GM19452 (cell line): Measurements from ENCODE around the gene IL17REL.
A peak's percentile ranks its signal among the peaks of the same experiment; 100 is the strongest.

ENCODE experiments used
- ATAC-seq: cut with Tn5 transposase; IDR thresholded peaks from one replicate; pipeline ENCODE4 v1.9.1; 2021; ENCODE audit not compliant: unreplicated experiment

IL17REL gene

DNA sequence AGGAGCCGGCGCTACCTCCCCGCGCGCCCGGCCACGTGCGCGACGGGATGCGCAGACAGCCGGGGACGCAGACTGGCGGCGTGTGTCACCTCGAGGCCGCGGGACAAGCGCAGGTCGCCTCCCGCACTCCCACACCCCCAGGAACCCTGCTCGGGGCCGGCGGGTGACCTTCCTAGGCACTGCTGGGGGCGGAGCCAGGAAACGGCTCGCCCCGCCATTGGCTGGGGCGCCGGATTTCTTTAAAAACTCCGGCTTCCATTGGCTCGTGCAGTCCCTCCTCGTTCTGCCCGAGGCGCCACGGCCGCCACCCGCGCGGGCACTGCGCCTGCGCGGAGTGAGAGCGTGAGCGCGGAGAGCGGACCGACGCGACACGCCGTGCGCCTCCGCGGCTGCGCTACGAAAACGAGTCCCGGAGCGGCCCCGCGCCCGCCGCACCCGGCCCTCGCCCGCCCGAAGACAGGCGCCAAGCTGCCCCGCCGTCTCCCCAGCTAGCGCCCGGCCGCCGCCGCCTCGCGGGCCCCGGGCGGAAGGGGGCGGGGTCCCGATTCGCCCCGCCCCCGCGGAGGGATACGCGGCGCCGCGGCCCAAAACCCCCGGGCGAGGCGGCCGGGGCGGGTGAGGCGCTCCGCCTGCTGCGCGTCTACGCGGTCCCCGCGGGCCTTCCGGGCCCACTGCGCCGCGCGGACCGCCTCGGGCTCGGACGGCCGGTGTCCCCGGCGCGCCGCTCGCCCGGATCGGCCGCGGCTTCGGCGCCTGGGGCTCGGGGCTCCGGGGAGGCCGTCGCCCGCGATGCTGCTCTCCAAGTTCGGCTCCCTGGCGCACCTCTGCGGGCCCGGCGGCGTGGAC lies 52.2 kb downstream of the IL17REL start, which contains the start of gene PIM3:
TSS of gene PIM3 (plus strand) at position 614 of the 846 bp plus-strand sequence. CDS start at position 790, 176 bp downstream.
- peak; percentile 54 for ATAC-seq

DNA sequence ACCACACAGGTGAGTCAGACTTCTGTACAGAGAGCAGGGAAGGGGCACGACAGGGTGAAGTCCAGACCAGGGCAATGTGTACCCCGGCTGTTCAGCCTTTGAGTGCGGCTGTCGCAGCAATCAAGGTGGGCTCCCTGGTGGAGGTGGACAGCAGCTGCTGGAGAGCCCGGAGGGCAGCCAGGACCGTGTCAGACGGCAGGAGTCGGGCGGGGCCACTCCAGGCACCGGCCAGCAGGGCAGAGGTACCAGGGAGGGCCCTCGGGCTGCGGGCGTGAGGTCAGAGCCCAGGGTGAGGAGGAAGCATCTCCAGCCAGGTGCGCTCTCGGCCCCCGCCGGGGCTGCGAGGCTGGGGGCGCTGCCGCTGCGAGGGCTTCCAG lies 52.8 kb downstream of the IL17REL start:
- no peak for ATAC-seq

GRCh38 chr22:49958931-49959781 lies 53.4 kb downstream of the IL17REL start:
- no peak for ATAC-seq

GRCh38 chr22:49958366-49958921 lies 54.1 kb downstream of the IL17REL start:
- no peak for ATAC-seq

GRCh38 chr22:49957826-49958365 lies 54.7 kb downstream of the IL17REL start:
- no peak for ATAC-seq

GRCh38 chr22:49956914-49957825 lies 55.4 kb downstream of the IL17REL start:
- ATAC-seq: no peak

GRCh38 chr22:49956418-49956770 lies 56.2 kb downstream of the IL17REL start:
- ATAC-seq: no peak

DNA sequence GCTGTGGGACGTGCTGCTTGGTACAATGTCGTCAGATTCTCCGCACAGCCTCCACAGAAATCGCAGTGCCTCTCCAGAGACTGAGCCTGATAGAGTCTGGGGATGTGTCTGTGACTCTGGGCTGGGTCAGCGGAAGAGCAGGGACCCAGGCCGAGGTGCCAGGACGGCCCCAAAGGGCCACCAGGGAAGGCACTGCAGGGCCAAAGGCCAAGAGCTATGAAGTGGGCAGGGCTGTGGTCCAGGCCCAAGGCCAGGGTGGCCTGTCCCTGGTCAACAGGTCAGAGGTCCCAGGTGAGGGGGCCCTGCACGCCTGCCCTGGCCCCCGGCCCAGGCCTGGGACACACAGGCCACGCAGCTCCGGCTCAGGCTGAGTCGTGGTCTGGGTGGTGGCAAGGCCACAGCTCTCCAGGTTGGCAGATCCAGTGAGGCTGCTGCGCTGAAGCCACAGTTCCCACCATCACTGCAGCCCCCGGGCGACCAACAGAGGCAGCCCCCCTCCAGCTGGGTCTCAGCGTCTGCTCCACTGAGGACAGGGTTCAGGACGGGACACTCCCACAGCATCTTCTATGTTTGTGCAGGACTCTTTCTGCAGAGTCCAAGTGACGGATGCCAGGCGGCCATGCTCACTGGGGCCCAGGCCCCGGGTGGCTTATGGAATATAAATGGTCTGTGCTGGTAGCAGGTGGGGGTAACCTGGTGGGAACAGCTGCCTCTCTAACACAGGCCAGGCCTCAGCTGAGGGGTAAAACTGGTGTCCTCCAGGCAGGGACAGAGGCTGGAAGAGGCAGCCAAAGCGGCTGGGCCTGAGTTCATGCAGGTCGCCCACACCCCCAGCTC lies 56.8 kb downstream of the IL17REL start:
- ATAC-seq: no peak

GRCh38 chr22:49954991-49955580 lies 57.5 kb downstream of the IL17REL start:
- ATAC-seq: no peak

- ATAC-seq: no peak
These were observed 58.2 kb downstream of the IL17REL start for GRCh38 chr22:49954354-49954753.

- ATAC-seq: no peak
These were observed 58.8 kb downstream of the IL17REL start for GRCh38 chr22:49953680-49954344.

GRCh38 chr22:49953027-49953679 lies 59.4 kb downstream of the IL17REL start:
- ATAC-seq: no peak

DNA sequence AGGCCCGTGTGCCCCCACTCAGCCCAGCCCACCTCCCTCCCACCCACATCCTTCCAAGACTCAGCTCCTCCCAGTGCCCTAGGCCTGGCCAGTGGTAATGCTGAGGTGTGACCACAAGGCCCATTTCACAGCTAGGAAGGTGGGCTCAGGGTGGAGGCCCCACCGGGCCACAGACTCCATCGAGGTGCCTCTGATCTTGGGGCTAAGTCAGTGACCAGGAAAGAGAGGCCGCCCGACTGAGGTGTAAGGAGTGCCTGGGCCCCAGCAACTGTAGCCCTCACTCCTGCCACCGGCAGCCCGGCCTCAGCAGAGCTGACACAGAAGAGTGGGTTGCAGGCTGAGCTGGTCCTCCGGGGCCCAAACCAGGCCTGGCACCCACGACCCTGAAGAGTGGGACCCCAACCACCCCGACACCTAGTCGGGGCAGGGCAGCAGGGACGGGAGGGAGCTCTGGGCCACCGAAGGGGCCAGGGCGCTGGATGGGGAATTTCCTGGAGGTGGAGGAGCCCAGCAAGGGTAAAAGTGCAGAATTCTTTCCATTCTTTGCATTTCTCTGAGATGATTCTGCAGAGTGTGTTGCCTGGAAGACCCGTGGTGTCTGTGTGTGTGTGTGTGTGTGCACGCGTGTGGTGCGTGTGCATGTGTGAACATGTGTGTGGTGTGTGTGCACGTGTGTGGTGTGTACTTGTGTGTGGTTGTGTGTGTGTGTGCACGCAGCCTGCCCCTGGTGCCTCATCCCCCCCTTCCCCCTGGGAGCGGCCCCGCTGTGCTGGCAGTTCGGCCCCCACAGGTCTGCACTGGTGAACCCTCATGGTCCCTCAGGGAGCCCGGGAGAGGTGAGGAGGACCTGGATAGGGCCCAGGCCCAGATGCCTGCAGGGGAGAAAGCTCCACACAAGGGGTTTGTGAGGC lies 60.3 kb downstream of the IL17REL start:
- ATAC-seq: no peak

DNA sequence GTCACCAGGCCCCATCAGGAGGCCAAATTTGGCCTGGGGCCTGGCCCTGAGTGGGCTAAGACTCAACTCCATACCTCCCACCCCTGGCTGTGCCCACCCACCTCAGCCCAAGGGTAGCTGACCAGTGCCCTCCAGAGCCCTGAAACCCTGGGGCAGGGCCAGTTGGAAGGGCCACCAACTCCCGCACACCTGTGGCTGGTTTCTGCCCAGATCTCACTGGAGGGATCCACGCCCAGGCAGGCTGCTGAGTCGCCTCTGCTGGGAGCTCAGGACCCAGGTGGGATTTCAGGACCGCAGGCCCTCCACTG lies 60.9 kb downstream of the IL17REL start:
- ATAC-seq: no peak

GRCh38 chr22:49951000-49951677 lies 61.4 kb downstream of the IL17REL start:
- ATAC-seq: no peak

DNA sequence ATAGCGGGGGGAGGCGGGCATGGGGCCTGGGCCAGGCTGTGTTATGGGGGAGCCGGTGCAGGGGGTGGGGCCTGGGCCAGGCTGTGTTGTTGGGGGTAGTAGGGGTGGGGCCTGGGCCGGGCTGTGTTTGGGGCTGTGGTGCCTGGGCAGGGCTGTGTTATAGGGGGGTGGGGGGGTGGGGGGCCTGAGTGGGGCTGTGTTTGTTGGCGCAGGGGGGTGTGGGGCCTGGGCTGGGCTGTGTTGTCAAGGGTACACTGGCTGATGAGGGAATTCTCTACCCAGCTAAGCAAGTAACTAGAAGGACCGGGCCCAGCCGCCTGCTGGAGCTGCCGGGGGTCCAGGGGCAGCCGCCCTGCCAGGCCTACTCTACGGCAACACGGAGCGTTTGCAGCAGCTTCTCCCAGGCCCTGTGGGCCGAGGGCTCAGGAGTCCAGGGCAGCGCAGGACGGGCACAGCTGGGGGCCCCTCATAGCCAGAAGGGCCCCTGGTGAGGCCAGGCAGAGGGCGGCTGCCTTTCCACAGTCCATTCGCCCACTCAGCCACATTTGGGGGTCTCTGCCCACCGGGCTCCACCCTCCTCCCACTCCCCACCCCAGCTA lies 62.1 kb downstream of the IL17REL start:
- no peak for ATAC-seq
